Measurements from ENCODE around the gene EIF5.

The EIF5 gene

GRCh38 chr14:103374121-103374520 is 40.1 kb downstream of the EIF5 start:
- no peak for DNase-seq

GRCh38 chr14:103377522-103378037 is 43.5 kb downstream of the EIF5 start:
- DNase-seq, result no peak

GRCh38 chr14:103378038-103378854 is 44.2 kb downstream of the EIF5 start:
- DNase-seq, result no peak

- no peak for DNase-seq
Observed at GRCh38 chr14:103380719-103381377, 46.8 kb downstream of the EIF5 start.

- DNase-seq, result no peak
Observed at GRCh38 chr14:103382376-103382775, 48.3 kb downstream of the EIF5 start.

GRCh38 chr14:103384450-103385151 is 50.6 kb downstream of the EIF5 start:
- peak; percentile 23 for DNase-seq

- DNase-seq, result peak; percentile 96
Observed at GRCh38 chr14:103385152-103385928, 51.3 kb downstream of the EIF5 start, which contains the start of gene MARK3. Gene MARK3, plus strand, starts transcription at chr14:103385415. Its CDS starts 615 bp downstream, at chr14:103386030.

GRCh38 chr14:103385929-103386712 is 52.1 kb downstream of the EIF5 start:
- peak; percentile 57 for DNase-seq

GRCh38 chr14:103386713-103387329 is 52.8 kb downstream of the EIF5 start:
- no peak for DNase-seq

- no peak for DNase-seq
Observed at GRCh38 chr14:103388664-103389063, 54.6 kb downstream of the EIF5 start.

GRCh38 chr14:103390605-103391004 is 56.6 kb downstream of the EIF5 start:
- no peak for DNase-seq

GRCh38 chr14:103391048-103391447 is 57.0 kb downstream of the EIF5 start:
- DNase-seq, result peak; percentile 39

GRCh38 chr14:103392106-103392505 is 58.1 kb downstream of the EIF5 start:
- DNase-seq, result no peak

GRCh38 chr14:103392572-103392971 is 58.5 kb downstream of the EIF5 start:
- no peak for DNase-seq

- no peak for DNase-seq
Observed at GRCh38 chr14:103393070-103393469, 59.0 kb downstream of the EIF5 start.

GRCh38 chr14:103393676-103394626 is 59.9 kb downstream of the EIF5 start:
- DNase-seq, result no peak

All from activated T-cell treated with anti-CD3 and anti-CD28 coated beads, Interleukin-2, amount 50 U/mL, for 1 hour (primary cell).